ENCODE data around the gene NRIP1. TPM values are rescaled to one million over a fixed set of nuclear protein-coding genes. Genes with fewer than 3 reads are reported as not detected.

NRIP1 gene
- total RNA-seq, 1 donor from 2014 or later, result 104 TPM

DNA sequence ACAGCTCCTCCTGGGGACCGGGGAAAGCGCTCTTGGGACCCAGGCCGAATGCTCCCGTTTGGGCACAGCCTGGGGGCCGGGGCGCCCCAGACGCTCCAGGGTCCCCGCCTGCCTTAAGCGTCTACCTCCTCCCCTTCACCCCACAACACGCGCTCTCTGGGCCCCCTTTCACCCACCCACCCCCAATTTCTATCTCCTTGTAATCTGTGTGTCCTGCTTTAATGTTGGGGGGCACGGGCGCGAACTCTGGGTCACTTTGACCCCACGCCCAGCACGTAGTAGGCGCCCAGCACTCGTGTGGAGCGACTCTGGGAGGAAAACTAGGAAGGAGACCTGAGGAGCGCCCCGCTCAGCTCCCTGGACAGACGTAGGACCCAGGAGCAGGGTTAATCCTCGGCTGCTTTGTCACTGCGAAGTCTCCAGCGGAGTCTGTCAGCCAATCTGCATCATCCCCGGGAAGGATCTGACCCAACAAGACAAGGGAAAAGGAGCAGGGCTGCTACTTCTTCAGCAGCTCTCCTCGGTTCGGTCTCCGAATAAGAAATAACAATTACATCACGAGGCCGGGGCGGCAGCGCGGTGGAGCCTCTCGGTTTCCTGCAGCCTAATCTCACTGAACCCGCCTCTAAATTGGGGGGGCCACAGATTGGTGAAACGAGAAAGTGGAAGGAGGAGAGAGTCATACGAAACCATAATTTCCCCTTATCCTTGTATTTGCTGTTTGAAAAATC lies 757 bp upstream of the NRIP1 start:
- TF ChIP-seq CTCF (IDR thresholded peaks at IDR 0.05; ENCODE audit: unreplicated experiment), result no peak
- no peaks in the 10 kb centered on the region for H3K36me3 Mint-ChIP-seq
- no peaks in the 10 kb centered on the region for H3K9me3 Mint-ChIP-seq
- H3K4me3 Mint-ChIP-seq, result peak overlapping the region; percentile 90
- H3K4me1 Mint-ChIP-seq, result peaks cover 35% of the 10 kb centered on the region
- no peaks in the 10 kb centered on the region for H3K27me3 Mint-ChIP-seq (ENCODE audit: low read depth)
- peak overlapping the region; percentile 96 for H3K27ac Mint-ChIP-seq
- DNase-seq (ENCODE audit: low spot score in 2 of 2, unreplicated experiment in 2 of 2), result peak; percentile 24 to 60

DNA sequence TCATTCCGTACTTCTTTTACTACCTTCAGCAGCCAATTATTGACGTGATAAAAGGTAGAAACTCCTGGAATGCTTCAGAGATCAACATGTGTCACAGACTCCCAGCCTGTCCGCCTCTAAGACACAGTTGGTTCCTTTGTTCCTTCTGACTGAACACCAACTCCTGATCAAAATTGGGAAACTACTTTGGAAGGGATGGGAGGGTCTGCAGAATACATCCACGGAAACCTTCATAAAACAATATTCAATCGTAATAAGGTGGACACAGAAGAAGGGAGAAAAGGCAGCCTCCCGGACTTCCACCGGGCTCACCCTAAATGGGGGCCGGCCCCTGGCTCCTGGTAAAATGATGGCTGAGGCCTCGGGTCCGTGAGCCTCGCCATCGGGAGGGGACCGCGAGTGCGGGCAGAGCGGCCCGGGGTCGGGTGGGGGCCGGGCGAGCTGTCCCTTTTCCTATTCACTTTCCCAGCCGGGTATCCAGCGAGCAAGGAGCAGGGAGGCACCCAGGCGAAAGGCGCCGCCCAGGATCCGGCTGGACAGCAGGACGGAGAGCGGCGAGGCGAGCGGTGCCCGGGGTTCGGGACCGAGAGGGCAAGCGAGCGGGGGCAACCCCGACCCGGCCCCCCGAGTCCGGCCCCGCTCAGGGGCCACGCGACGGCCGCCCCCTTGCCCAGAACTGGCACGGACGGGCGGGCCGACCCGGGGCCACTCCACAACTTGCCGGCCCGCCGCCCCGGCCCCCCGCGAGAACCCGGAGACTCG lies 805 bp downstream of the NRIP1 start:
- Mint-ChIP-seq H3K36me3 (no peaks in the 10 kb centered on the region), H3K27ac (peak overlapping the region; percentile 96), H3K4me3 (peak overlapping the region; percentile 83), H3K4me1 (peaks cover 47% of the 10 kb centered on the region), H3K27me3 (ENCODE audit: low read depth) (no peaks in the 10 kb centered on the region), H3K9me3 (no peaks in the 10 kb centered on the region)
- TF ChIP-seq CTCF (IDR thresholded peaks at IDR 0.05; ENCODE audit: unreplicated experiment), result no peak
- peak; percentile 33 to 49 for DNase-seq (ENCODE audit: low spot score in 2 of 2, unreplicated experiment in 2 of 2)

- Mint-ChIP-seq H3K9me3 (no peaks in the 10 kb centered on the region), H3K4me1 (peaks cover 54% of the 10 kb centered on the region), H3K27me3 (ENCODE audit: low read depth) (no peaks in the 10 kb centered on the region), H3K36me3 (no peaks in the 10 kb centered on the region), H3K27ac (peak overlapping the region; percentile 96), H3K4me3 (peak overlapping the region; percentile 83)
- no peak for DNase-seq (ENCODE audit: low spot score in 2 of 2, unreplicated experiment in 2 of 2)
- no peak for TF ChIP-seq CTCF (IDR thresholded peaks at IDR 0.05; ENCODE audit: unreplicated experiment)
Observed at GRCh38 chr21:15063081-15063813, 1.6 kb downstream of the NRIP1 start.

DNA sequence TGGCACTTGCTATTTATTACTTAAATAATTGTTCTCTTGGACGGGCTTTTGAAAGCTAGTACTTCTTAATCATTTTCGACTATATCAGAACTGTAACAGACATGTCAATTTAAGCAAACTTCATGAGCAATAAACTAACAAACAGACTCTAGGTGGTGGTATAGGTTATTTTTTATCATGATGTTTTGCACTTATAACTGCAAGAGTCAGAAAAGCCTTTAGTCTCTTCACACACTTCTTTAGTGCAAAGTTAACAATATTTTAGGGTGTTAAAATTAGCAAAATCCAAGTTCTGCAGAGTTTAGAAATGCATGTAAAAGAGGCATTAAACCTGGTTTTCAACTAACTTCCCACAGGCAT lies 2.2 kb downstream of the NRIP1 start:
- peaks cover 60% of the 10 kb centered on the region for H3K4me1 Mint-ChIP-seq
- H3K27me3 Mint-ChIP-seq (ENCODE audit: low read depth), result no peaks in the 10 kb centered on the region
- H3K27ac Mint-ChIP-seq, result peak overlapping the region; percentile 96
- no peaks in the 10 kb centered on the region for H3K9me3 Mint-ChIP-seq
- no peak for DNase-seq (ENCODE audit: low spot score in 2 of 2, unreplicated experiment in 2 of 2)
- H3K4me3 Mint-ChIP-seq, result peak overlapping the region; percentile 83
- no peaks in the 10 kb centered on the region for H3K36me3 Mint-ChIP-seq
- no peak for TF ChIP-seq CTCF (IDR thresholded peaks at IDR 0.05; ENCODE audit: unreplicated experiment)

- no peak for TF ChIP-seq CTCF (IDR thresholded peaks at IDR 0.05; ENCODE audit: unreplicated experiment)
- peak overlapping the region; percentile 96 for H3K27ac Mint-ChIP-seq
- H3K36me3 Mint-ChIP-seq, result no peaks in the 10 kb centered on the region
- peaks cover 66% of the 10 kb centered on the region for H3K4me1 Mint-ChIP-seq
- H3K27me3 Mint-ChIP-seq (ENCODE audit: low read depth), result no peaks in the 10 kb centered on the region
- peak overlapping the region; percentile 83 for H3K4me3 Mint-ChIP-seq
- no peaks in the 10 kb centered on the region for H3K9me3 Mint-ChIP-seq
- no peak for DNase-seq (ENCODE audit: low spot score in 2 of 2, unreplicated experiment in 2 of 2)
Observed at GRCh38 chr21:15061747-15062605, 2.8 kb downstream of the NRIP1 start.

Data from mesothelial cell of epicardium (in vitro differentiated cells).